Kidney tubule cell (primary cell): ENCODE results near the gene WDR5.

Experiments
- DNase-seq: peaks from one replicate; pipeline ENCODE4 v3.0.0-alpha.2; 2018; ENCODE audit warnings: low spot score

Gene WDR5

DNA sequence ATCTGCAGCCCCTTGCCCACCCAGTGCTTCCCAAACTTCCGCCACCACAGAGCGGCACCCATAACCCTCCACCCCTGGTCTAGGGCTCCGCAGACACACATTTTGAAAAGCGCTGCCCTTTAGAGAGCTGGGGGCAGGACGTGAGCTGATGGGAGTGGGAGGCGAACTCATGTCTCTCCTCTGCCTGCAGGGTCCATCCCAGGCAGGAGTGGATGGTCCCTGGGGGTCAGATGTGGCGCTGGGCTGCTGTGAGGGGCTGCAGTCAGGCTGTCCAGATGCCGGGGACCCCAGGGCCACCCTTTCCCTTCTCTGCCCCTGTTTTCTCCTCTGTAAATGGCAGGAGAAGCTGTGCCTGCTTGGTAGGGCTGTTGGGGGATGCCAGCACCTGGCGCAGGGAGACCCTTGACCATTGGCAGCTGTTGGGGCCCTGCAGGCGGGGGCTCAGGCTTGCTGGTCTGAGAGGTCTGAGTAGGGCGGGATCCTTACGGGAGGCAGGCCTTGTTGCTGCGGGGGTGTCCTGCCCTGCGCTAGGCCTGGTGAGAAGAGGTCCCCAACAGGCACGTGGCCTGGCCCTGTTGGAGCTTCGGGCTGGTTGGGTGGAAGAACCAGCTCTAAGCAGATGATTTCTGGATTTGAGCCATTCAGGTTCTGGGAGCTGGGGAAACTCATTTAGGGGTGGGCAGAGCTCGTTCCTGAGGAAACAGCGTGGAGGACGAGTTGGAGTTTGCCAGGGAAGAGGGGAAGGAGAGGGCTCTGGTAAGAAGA, 38.8 kb downstream of the WDR5 start:
- no peak for DNase-seq

DNA sequence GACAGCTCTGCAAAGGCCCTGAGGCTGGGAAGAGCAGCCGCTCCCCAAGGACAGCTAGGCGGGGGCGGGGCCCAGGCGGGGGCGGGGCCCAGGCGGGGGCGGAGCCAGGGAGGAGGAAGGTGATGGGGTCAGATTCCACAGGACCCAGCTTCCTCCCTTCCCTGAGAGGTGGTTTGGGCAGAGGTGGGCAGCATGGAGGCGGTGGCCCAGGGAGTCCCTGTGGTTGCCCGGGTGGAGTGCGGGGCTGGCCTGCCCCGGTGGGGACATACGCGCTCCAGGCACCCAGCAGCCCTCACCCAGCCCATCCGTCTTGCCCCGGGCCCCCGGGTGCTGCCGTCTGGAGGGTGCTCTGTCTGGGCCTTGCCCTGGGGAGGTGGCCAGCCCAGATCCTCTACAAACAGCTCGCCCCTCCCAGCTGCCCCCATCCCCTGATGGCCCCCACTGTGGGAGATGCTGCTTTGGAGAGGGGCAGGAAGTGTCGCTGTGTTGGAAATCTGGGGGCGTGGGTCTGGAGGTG, 39.5 kb downstream of the WDR5 start:
- peak; percentile 21 for DNase-seq

DNA sequence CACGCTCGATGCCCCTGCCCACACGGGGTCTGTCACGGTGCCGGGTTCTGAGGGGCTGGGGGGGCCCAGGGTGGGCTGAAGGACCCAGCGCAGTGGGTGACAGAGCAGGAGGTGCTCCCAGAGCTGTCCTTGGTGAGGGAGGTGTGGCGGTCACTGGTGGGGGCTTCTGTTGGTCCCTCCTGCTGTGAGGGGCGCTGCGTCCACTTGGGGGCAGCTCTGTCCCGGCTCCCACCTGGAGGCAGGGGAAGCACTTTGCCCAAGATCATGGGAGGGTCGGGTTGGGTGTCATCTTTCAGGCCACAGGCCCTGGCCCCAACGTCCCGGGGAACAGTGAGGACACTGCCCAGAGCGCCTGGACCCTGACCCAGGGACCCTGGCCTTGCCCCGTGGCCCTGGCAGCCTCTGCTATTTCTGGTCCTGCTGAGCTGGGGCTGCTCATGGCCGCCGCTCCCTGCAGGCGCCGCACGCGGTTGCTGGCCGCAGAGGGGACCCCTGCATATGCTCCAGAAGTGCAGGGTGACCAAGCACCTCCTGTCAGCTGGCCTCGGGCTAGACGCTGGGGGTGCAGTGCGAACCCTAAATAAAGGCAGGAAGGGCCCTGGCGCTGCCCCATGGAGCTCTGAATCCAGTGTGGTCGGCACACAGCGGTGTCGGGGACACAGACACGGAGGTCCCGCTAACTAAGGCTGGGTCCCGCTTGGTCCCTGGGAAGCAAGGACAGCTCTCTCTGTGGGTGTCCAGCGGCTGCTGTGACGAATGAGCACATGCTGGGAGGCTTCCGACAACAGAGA, 40.1 kb downstream of the WDR5 start:
- DNase-seq = no peak

DNA sequence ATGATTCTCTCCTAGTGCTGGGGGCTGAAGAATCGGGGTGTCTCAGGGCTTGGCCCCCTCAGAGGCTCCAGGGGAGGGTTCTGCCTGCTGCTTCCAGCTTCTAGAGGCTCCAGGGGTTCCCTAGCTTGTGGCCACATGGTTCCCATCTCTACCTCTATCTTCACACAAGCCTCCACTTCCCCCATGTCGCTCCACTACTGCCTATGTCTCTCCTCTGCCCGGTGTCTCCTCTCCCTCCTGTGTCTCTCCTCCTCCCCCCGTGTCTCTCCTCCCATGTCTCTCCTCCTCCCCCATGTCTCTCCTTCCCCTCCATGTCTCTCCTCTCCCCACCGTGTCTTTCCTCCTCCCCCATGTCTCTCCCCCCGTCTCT, 40.7 kb downstream of the WDR5 start:
- no peak for DNase-seq

DNA sequence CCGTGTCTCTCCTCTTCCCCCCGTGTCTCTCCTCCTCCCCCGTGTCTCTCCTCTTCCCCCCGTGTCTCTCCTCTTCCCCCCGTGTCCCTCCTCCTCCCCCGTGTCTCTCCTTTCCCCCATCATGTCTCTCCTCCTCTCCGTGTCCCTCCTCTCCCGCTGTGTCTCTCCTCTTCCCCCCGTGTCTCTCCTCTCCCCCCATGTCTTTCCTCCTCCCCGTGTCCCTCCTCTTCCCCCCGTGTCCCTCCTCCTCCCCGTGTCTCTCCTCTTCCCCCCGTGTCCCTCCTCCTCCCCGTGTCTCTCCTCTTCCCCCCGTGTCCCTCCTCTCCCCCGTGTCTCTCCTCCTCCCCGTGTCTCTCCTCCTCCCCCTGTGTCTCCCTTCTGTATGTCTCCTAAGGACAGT, 41.3 kb downstream of the WDR5 start:
- DNase-seq = no peak

DNA sequence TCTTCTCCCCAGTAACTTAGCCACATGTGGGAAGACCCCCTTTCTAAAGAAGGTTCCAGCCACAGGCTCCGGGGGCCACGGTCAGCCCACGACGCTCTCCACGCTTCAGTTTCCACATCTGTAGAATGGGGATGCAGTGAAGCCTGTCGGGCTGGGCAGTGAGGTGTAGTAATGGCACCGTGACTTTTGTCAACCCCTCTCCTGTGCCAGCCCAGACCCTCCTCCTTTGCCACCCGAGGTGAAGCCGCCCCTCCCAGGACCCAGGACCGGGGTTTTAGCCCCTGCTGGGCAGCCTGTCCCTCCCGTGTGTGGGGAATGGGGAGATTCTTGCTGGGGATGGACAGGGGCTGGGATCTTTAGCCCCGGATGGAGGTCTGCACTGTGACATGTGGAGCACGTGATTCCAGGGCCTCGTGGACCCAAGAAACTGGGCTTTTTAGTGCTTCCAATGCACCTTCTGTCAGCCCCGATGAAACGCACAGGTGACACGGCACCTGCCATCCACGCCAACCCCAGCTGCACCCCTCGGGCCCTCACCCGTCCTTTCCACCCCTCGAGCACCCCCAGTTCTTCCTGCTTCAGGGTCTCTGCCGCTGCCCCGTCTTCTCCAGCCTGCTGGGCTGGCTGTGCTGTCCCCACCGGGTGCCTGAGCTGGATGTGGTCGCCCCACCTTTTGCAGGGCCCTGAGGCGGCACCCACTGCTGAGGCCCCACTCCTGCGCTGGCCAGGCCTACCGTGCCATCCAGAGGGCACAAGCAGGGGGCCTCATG, 41.9 kb downstream of the WDR5 start:
- DNase-seq = no peak

DNA sequence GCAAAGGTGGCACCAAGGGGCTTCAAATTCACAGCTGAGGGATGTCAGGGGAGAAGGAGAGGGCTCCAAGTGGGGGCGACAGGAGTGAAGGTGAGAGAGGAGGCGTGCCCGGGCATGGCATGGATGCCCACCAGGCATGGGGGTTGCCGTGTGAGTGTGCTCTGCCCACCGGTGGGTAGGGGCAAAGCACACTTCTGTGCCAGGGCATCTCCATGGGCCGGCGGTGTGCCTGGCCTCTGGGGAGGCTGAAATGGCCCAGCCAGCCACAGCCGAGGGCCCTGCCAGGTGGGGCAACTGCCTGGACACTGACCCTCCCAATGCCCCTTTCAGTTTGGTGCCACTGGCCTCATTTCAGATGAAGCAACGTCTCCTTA, 42.5 kb downstream of the WDR5 start:
- DNase-seq = no peak

DNA sequence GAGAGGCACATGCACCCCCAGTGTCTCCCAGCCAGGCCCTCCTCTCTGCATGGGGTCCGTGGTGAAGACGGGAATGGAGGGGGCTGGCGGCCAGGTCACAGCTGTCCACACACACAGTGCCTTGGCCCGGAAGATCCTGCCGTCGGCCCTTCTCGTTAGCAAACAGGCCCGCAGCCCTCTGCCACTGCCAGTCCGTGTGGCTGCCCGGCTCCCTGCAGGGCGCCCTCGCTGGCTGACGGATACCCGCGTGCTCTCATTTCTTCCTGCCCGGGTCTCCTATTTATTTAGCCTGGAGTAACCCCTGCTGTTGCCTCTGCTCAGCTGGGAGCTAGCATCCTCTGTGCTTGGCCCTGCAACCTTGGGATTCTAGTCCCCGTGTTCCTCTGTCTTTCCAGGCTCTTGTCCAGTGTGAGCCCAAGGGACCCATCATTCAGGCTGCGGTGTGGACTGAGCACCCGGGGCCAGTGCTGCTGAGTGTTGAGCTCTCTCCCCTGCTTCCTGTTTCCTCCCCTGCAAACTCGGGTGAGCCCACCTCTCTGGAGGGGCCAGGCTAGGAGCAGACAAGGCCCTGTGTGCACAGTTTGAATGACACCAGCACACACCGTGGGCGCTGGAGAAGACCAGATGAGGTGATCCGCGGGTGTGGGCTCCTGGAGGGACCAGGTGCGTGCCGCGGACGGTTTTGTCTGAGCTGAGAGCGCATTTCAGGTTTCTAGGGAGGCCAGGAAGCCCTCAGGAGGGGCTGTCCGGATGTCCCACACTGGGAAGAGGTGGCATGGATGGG, 43.1 kb downstream of the WDR5 start:
- no peak for DNase-seq

DNA sequence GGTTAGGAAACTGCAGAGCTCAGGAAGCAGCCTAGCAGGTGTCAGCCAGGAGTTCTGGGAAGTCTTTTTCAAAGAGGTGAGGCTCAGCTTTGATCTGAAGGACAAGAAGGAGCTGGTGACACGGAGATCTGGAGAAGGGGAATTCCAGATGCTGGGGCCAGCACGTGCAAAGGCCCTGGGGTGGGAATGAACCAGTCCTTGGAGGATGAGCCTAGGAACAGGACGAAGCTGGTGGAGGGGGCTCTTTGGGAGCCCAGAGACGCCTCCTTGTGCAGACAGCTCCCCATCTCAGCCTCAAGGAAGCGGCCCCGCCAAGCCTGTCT, 43.7 kb downstream of the WDR5 start:
- no peak for DNase-seq

DNA sequence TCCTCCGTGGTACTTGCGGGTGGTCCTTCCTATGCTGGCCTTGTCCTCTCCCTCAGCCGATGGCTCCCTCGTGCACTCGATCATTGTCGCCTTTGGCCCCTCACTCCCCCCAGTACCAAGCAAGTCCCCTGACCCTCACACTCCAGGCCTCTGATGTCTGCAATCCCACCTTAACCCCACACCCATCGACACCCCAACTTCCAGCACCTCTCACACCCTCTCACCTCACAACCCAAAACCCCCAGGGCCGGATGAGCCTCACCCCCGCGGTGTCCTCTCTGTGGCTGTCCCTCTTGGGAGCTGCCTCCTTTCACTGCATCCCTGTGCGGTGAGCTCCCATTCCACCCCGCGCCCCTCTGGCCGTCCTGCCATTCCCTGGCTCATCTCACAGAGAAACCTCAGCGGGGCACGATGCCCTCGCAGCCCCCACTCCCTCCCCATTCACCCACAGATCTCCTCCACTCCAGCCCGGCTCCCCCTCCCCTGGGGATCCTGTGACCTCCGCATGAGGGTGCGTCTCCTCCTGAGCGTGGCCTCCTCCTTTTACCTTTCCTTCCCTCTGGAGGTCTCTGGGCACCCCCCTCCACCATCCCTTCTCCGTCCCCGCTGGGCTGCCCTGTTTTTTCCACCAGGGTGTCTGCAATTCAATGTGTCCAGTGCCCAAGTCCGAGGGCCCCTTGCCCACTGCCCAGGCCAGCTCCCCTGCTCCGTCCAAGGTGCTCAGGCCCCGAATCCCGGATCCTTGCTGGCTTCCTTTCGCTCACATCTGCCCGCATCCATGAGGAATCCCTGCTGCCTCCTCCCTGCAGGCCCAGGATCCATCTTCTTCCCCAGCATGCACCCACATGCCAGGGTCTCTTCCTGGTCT, 44.3 kb downstream of the WDR5 start:
- DNase-seq = no peak

DNA sequence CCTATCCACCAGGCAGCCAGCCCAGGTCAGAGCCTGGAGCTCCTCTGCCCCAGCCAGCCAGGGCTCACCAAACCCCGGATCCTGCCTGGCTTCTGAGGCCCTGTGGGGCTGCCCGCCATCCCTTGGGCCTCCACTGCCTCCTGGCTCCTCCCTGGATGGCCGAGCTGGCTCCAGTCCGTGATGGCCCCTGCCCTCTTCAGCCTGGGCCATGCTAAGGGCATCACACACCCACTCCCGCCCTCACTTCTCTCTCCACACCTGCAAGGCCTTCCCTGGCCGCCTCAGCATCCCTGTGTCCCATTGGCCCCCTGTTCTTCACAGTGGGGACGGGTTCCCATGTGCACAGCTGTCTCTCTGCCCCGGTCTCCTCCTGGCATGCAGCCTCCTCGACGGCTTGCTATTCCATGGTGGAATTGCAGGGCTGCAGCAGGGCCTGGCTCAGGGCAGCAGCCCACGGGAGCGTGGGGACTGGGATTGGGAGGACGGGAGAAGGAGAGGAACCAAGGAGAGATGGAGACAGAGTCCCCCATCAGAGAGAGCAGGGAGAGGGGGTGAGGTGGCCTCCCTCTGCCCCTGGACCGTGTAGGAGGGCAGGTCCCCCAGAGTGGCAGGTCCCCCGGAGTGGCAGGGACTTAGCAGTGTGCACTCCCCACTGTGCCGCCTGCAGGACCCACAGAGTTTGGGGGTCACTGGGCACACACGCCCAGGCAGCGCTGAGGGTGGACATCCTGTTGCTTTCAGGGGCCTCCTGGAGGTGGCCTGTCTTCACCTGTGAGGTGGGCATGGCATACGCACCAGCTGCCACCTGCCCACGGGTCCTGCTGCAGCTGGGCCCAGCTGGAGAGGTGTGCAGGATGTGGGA, 45.1 kb downstream of the WDR5 start:
- no peak for DNase-seq

DNA sequence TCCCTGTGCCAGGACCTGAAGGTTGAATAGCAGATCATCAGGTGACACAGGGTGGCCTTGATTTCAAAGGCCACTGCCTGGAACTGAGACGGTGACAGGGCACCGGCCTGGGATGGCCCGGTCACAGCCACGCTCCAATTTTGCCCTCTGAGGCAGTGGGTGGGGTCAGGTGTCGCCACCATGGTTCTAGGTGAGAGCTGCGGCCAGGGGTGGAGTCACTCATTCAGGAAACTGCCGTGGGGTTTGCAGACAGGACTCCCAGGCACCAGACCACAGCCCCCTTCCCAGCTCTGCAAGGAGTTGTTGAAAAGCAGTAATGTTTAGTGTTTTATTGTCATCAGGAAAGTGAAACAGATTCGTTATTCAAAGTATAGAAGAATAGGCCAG, 45.8 kb downstream of the WDR5 start:
- no peak for DNase-seq

DNA sequence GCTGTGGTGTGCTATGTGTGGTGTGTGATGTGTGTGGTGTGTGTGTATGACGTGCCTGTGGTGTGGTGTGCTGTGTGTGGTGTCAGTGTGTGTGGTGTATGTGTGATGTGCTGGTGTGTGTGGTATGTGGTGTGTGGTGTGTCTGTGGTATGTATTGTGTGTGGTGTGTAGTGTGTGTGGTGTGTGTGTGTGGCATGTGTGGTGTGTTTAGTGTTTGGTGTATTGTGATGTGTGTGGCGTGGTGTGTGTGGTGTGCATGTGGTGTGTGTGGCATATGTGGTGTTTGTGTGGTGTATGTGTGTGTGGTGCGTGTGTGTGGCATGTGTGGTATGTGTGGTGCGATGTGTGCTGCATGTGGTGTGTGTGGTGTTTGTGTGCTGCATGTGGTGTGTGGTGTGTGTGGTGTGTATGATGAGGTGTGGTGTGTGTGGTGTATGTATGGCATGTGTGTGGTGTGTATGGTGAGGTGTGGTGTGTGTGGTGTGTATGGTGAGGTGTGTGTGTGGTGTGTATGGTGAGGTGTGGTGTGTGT, 46.7 kb downstream of the WDR5 start:
- no peak for DNase-seq

DNA sequence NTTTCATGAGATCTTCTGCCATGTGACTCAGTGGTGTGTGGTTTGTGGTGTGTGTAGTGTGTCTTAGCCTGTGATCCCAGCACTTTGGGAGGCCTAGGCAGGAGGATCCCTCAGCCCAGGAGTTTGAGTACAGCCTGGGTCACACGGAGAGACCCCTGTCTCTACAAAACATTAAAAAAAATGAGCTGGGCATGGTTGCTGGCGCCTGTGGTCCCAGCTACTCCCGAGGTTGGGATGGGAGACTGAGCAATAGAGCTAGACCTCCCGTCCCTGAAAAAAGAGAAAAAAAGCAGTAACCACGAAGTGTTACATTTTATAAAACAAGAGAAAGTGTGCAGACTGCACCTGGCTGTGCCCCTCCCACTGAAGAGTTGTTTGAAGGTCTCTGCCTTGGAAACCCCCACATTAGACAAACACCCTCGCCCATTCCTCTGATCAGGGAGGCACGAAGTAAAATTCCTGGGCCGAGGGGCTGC, 49.7 kb downstream of the WDR5 start:
- no peak for DNase-seq

DNA sequence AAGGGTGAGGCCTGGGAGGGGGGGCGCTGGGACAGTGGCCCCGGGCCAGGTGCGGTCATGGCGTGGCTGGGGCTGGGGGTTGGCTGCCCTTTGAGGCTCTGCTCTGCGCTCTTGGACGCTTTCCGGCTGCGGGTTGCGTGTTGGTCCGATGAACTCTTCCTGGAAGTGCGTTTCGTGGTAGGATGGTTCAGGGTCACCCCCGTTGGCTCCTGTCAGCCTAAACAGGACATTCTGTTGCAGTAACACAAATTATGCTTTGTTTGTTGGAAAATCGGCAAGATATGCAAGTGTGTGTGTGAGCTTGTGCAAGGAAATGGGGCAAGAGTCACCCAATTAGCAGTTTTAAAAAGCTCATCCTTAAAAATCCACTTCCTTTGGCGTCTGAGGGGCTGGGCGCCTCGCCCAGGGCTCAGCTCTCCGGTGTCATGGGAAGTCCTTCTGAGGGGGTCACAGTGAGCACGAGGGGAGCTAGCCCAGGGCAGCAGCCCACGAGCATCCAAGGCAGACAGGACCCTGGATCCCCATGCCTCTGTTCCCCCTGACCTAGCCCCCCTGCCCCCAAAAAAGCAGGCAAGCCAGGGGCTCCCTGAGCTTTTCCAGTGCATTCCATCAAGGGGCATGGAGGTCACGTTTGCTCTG, 50.7 kb downstream of the WDR5 start:
- no peak for DNase-seq

DNA sequence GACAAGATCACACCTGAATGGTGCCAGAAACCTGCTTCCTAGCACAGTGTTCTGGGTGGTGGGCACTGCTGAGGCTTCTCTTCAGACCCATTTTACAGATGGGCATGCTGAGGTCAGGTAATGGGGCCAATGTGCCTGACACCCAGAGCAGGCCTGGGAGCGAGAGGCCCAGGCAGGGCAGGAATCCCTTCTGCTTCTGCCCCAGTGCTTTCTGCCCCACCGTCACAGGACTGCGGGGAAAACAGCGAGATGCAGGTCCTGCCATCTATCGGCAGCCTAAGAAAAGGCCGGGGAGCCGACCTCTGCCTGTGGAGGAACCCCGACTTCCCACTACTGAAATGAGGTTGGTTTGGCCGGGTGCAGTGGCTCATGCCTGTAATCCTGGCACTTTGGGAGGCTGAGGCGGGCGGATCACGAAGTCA, 51.2 kb downstream of the WDR5 start:
- no peak for DNase-seq

DNA sequence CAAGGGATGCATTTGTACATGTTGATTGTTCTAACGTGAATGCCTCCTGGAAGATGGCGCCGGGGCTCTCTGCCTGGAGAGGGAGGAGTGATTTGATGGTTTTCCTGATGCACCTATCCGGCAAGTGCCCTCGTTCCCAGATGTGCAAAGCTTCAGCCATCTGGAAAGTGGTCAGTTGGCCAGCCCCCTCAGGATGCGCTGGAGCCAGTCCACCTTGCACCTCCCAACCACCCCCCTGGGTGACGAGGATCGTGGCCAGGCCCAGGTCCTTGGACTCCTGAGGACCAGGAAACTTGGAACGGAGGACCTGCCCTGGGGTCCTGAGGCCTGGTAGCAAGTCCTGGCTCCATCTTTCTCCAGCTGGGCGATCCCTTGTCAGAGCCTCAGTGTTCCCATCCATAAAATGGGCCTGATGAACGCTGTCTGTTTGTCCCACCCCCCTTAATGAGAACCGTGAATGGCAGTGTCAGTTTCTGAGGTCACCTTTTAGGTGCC, 52.1 kb downstream of the WDR5 start:
- DNase-seq = no peak

DNA sequence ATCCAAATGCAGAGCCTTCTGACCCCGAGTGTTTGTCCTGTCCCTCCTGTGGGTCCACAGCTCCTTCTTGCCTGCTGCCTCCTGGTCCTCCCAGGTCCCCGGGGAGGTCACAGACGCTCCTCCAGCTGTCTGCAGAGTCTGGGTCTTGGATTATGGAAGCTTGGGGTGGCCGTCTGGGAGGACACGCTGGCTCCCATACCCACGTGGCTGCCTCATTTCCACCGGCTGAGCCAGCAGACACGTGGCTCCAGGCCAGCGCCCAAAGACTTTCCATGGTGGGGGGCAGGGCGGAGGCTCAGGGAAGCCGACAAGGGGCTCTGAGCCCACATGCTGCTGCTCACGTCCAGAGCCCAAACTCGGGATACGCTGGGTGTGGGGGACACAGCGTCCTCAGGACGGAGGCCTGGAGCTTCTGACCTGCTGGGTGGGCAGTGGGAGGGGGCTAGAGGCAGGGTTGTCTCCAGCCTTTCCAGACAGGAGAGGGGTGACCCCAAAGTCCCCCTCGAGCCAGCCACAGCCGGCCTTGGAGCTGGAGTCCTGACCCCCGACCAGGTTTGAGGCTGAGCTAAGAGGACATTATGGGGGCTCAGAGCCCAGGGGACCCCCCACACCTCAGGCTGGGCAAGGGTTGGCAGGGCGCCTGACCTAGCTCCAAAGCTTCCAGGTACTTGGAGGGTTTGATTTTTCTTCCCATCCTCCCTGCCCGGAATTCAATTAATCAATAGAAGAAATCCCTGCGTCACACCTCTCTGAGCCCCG, 52.7 kb downstream of the WDR5 start:
- DNase-seq = no peak
